Stimulated activated CD4-positive, alpha-beta T cell treated with anti-CD3 and anti-CD28 coated beads, TNF-alpha, amount 100 ng/mL, for 24 hours (primary cell): ENCODE measurements around the gene RTEL1.
"Not testable (repeated sequence)": the region's sequence is repeated elsewhere in the genome, so short reads cannot be mapped to it uniquely, and the experiment has no call there.

Experiments
- DNase-seq, 3 experiments: peaks; one replicate each; pipeline ENCODE4 v3.0.0-alpha.2; 2020; ENCODE audit warnings: low read depth in 3 of 3

RTEL1 gene

DNA sequence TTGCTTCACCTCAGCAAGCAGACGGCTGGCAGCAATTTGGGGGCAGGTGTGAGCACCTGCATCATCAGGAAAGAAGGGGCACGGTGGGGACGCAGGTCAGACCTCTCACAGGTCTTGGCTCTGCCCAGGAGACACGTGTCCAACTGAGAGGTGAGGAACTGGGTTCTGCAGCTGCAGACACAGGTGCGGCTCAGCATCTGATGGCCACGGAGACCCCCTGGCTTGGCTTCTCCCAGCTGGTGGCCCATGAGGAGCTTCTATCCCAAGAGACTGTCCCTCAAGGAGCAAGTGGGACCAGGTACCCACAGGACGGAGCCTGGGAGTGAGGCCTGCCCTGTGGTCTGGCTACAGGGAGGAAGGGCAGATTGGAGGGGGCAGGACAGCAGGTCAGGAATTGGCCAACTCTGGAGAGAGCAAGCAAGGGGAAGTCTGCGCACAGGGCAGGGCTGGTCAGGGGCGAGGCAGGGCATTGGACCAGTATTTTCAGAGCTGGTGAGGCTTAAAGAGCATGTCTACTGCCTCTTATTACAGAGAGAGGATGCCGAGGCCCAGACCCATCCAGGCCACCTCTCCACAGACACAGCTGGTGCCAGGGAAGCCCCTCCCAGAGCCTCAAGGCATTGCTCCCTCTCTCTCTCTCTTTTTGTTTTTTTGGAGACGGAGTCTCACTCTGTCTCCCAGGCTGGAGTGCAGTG is 9.1 kb upstream of the RTEL1 start:
- DNase-seq = no peak

DNA sequence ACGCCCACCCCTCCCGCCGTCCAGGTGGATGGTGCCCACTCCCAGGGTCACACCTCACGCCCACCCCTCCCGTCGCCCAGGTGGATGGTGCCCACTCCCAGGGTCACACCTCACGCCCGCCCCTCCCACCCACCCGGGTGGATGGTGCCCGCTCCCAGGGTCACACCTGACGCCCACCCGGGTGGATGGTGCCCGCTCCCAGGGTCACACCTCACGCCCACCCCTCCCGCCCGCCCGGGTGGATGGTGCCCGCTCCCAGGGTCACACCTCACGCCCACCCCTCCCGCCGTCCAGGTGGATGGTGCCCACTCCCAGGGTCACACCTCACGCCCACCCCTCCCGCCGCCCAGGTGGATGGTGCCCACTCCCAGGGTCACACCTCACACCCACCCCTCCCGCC is 7.6 kb upstream of the RTEL1 start:
- DNase-seq = not testable (repeated sequence)

DNA sequence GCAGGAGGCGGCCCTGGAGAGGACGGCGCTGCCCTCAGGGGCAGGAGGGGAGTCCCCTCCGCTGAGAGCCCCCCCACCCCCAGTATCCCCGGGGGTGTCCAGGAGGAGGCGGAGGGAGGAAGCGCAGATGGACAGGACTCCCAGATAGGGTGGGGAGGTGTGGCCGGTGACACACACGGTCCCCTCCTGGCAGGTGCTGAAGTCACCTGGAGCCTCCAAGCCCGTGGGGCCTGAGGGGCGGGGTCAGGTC is 6.2 kb upstream of the RTEL1 start:
- no peak for DNase-seq

DNA sequence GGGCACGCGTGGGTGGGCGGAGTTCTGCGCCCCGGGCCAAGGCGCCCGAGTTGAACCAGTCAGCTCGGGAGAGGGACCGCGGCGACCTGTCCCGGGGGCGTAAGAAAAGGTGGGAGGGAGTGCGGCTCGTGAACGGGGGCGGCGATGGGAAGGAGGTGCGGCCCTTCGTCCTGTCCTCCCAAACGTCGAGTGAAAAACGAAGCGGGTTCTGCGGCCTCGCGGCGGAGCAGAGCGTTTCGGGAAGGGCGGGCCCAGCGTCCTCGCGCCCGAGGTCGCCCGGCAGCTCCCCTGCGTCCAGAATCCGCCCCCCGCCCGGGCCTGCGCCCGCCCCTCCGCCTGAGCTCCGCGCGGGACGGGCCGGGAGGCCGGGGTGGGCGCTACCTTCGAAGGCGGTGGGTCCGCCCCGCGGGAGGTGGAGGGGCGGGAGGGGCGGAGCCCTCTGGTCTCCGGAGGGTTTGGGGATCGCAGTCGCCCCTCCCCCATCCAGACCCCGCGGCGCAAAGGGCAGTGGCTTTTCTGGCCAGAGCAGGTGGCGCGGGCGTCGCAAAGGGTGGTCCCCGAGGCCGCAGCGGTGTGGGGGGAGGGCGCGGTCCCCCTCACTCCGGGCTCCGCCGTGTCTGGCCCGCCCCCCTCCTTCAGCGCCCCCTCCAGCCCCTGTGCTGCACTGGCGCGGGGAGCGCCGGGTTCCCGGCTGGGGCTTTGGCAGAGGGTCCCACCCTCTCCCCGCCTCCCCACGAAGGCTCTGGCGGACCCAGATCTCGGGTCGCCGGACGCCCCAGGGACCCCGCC is 5.7 kb upstream of the RTEL1 start:
- DNase-seq = no peak

DNA sequence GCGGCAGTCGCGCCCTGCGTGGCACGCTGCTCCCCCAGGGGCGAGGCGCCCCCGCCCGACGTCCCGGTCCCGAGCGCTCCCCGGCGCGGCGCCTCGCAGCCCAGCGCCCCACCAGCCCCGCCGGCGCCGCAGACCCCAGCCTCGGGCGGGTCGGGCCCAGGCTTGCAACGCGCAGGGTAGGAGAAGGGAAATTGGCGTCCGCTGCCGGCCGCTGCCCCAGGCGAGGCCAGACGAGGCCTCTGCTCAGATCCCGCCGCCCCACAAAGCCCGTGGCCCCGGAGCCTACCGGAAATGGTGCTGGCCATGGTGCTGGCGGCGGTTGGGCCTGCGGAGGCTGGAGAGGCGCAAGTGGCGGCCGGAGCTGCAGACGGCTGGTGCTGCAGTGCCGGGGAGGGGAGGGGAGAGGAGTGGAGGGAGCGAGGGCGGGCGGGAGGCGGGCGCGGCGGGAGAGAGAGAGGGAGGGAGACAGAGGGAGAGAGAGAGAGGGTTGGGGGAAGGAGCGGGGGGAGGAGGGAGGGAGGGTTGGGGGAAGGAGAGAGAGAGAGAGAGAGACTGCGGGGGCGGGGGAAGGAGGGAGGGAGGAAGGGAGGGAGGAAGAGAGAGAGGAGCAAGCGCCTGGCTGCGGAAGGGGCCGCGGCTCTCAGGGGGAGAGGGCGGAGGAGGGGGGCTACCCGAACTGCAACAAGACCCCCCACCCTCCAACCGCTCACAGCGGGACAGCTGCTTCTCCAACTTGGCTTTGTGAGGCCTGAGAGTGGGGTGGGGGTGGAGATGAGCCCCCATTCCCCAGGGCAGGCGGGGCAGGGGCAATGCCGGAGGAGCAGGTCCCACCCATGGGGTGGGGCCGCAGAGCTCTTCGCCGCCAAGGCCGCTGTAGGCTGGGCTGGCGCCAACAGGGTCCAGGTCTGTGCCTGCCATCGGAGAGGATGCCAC is 4.8 kb upstream of the RTEL1 start, which contains the start of gene STMN3:
STMN3 (minus strand) TSS at position 384 of the 933 bp plus-strand sequence; CDS start at position 305, 79 bp downstream.
- peak; percentile 39 to 71 (median 39) for DNase-seq

DNA sequence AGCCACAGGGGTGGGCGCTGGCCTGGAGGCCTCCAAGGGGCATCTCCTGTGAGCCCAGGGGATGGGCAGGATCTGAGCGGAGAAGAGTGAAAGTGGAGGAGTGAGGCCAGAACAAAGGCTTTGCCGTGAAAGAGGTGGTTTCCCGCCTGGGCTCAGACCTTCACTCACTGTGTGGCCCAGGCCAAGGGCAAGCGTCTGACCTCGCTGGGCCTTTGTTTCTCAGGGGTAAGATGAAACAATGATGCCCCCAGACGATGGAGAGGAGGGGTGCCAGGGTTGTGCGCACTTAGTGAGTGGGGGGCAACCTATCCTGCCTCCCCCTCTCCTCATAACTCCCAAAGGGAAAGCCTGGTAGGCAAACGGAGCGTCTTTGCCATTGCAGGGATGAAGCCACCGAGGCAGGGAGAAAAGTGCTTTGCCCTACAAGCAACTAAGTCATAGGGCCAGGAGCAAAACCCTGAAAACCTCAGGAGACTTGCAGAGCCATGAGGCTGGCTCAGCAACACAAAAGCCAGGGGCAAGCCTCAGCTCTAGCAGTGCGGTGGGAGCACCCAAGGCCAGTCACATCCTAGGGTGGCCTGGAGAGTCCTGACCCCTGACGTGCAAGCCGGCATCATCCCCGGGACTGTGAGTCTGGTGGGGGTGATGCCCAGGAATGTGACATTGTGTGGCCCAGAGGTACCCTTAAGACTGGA is 4.0 kb upstream of the RTEL1 start:
- no peak for DNase-seq

DNA sequence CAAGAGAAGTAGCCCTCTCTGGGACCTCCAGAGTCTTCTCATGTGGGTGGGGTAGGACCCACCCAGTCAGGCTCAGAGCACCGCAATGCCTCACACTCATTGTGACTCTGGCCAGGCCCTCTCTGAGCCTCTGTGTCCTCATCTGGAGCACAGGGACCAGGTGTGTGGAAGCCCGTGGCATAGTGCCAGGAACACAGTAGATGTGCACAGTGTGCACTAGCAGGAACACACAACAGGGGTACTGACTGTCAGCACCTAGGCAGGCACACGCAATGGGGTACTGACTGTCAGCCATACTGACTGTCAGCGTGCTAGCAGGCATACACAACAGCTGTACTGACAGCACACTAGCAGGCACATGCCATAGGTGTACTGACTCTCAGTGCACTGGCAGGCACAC is 2.9 kb upstream of the RTEL1 start:
- no peak for DNase-seq

DNA sequence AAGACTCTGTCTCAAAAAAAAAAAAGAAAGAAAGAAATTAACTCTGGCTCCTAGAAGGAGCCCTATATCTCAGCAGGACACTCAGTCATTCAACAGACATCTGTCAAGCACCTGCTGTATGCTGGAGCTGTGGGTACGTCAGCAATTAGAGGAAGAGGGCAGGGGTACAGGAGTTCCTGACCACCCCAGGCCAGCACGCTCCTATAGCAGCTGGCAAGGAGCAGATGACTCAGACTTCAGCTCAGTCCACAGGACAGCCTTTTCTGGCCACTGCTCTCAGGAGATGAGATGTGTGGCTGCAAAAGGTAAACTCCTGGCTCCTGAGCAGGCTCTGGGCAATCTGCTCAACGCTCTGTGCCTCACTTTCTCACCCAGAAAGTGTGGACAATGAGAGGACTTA is 1.7 kb upstream of the RTEL1 start:
- no peak for DNase-seq

DNA sequence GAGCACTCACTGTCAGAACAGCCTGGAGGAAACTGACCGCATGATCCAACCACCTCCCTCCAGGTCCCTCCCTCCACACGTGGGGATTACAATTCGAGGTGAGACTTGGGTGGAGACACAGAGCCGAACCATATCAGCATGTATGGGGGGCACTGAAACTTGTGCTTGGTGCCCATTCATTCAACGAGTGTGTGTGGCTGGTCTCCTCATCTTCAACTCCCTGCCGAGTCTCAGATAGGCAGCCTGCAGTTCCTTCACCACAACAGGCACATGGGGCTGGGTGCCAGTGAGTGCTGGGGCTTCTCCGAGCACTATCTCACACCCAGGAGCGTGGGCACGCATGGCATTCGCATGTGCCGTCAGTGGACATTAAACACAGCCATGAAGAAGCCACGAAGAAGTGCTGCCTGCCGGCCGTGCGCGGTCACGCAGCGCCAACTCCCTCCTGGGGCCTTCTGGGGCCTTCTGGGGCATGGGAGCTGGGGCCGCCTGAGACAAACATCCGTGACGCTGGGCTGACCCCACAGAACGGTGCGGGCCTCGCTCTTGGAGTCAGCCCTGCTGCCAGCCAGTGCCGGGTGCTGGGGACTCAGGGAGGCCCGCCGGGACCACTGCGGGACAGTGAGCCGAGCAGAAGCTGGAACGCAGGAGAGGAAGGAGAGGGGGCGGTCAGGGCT is 714 bp upstream of the RTEL1 start:
- no peak for DNase-seq

DNA sequence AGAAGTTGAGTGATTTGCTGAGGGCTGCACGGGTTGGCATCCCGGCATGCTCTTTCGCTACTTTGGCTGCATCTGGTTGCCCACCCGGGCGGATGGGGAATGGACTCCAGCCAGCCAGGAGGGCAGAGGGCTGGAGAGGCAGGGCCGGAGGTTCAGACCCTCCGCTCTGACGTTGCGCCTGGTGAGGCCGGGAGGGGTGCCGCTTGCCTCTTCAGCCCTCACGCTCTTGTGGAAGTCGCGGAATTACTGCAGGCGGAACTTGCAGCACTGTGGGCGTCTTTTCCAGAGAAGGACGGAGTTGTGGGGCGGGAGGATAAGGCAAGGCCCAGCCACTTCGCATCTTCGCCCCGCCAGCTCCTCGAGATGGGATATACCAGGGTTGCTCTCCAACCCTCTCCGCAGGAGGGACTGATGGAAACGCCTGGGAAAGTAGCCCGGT is 656 bp downstream of the RTEL1 start:
- DNase-seq = no peak

DNA sequence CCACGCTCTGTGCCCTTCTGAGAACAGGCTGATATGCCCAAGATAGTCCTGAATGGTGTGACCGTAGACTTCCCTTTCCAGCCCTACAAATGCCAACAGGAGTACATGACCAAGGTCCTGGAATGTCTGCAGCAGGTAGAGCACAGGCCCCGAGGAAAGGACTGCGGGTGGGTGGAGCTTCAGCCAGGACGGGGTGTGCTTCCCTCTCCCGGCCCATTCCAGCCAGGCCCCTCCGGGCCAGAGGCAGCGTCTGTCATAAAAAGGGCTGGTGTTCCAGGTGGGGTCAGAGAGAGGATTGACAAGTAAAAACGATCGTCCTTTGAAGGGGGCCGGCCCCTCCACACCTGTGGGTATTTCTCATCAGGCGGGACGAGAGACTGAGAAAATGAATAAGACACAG is 1.3 kb downstream of the RTEL1 start:
- no peak for DNase-seq

DNA sequence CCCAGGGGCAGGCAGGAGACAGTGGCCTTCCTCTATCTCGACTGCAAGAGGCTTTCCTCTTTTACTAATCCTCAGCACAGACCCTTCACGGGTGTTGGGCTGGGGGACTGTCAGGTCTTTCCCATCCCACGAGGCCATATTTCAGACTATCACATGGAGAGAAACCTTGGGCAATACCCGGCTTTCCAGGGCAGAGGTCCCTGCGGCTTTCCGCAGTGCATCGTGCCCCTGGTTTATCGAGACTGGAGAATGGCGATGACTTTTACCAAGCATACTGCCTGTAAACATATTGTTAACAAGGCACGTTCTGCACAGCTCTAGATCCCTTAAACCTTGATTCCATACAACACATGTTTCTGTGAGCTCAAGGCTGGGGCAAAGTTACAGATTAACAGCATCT is 2.1 kb downstream of the RTEL1 start:
- DNase-seq = not testable (repeated sequence)

DNA sequence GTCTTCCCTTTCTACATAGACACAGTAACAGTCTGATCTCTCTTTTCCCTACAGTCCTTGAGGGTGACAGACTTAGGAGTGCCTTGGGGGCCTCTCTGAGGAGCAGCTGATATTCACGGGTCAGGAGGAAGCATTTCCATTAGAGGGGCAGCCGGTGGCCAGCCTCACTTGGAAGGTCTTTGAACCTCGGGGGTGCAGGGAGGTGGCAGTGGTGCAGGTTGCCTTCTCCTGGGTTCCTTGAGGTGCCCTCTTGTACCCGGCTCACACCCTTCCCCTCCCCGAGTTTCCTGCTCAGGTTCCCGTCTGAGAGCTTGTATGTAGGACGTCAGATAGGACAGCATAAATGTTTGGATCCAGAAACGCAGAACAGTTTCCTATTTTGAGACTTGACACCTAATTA is 2.5 kb downstream of the RTEL1 start:
- DNase-seq = no peak

DNA sequence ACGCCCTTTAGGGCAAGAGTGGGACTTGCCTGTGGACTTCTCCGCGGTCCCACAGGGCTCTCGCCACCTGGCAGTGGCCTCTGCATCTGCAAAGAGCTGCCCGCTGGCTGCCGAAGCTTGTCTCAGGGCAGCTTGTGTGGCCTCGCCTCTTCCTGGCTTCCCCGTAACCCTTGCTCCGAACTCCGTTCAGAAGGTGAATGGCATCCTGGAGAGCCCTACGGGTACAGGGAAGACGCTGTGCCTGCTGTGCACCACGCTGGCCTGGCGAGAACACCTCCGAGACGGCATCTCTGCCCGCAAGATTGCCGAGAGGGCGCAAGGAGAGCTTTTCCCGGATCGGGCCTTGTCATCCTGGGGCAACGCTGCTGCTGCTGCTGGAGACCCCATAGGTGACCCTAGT is 3.0 kb downstream of the RTEL1 start:
- no peak for DNase-seq

DNA sequence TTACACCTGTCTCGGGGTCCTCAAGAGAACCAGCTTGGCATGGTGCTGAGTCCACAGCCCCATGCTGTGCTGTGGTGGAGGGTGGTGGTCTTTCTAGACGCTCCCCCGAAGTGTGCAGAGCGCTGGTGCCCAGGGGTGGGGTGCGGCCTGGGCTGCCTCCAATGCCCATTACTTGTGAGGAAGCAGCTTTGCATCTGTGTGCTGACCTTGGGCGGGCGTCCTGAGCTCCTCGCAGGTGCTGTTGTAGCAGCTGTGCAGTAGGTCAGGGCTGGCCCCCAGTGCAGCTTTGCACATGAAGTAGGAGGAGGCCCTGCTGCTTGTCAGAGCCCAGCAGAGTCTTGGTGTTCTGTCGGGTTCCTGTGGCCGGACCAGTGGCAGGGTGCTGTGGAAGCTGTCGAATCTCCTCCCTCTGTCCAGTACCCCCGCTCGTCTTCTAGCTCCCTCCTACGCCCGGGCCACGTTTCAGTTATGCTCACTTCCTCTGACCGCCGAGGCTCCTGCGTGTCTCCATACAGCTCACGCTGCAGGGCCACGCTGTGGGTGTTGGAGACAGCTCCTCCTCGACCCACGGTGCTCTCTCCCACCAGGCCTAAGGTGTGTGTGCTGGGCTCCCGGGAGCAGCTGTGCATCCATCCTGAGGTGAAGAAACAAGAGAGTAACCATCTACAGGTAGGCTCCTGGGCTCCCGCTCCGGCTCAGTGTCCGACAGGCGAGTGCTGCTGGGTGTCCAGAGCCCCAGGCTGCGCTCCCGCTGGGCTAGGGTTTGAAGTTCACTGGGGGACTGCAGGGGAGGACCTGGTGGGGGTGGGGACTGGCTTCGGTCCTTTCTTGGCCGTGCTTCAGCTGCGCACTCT is 4.1 kb downstream of the RTEL1 start:
- no peak for DNase-seq

DNA sequence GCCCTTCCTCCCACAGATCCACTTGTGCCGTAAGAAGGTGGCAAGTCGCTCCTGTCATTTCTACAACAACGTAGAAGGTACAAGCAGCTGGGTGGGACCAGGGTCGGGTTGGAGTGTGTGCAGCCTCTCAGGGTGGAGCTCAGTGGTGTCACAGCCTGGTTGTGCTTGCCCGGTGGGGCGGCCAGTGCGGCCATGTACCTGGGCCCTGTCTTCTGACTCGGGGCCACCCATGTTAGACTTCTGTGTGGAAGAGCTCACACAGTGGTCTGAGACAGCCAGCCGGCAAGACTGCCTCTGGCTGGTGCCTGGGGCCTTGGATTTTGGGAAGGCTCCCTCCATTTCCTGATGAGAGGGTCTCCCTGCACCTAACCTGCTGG is 4.7 kb downstream of the RTEL1 start:
- no peak for DNase-seq

DNA sequence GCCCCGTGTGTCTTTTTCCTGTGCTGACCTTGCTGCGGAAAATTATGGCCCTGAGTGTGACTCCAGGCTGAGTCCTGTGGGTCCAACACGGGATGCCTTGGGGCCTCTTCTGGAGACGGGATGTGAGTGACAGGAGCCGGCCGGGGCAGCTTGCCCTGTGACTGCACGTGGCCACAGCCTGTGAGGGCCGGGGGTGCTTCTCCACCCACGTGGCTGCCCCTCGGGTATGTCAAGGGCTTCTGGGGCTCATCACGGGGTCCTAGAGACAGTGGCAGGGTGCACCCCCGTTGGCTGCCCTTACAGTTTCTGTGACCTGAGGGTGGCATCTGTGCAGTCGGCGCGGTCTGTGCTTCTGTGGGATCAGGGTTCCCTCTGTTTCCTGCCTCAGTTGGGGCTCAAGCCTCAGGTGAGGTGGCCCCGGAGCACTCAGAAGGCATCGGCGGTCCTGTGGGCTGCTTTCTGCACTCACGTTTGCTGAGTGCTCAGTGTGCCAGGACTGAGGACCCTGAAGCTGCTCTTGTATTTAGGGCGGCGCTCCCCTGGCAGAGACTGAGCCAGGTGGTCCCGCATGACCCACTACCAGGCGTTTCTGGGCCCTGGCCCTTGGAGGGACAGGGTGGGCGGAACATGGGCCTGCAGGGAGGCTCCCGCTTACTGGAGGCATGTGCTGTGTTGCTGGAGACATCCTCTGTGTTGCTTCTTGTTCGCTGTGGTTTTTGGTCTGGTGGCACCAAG is 5.4 kb downstream of the RTEL1 start:
- no peak for DNase-seq

DNA sequence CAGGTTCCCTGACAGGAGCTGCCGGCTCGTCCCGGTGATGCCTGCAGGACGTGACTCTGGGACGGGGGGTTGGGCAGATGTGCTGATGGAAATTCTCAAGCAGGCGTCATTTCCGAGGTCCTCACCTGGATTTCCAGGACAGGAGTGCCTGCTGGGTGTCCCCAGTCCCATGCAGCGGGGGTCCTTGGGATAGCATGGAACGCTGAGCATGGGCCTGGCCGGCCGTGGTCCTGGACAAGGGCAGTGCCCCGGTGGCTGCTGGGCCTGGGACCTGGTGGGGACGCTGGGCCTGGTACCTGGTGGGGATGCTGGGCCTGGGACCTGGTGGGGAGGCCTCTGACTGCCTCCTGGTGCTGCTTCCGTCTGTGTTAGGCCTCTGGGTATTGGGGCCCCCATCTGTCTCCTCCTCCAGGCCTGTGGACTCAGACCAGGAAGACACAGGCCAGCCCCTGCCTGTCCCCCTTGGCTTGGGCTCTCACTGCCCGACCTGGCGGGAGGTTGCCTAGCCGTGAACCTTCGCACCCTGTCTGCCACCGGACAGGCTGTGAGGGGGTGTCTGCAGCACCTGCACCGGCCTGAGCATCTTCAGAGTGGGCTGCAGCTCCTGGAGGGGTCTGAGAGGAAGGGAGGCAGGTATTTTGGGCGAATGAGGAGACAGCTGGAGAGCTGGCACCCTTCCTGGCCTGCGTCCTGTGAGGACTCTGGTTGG is 6.2 kb downstream of the RTEL1 start:
- DNase-seq = no peak
